ENCODE results near the gene UTF1.

DNA sequence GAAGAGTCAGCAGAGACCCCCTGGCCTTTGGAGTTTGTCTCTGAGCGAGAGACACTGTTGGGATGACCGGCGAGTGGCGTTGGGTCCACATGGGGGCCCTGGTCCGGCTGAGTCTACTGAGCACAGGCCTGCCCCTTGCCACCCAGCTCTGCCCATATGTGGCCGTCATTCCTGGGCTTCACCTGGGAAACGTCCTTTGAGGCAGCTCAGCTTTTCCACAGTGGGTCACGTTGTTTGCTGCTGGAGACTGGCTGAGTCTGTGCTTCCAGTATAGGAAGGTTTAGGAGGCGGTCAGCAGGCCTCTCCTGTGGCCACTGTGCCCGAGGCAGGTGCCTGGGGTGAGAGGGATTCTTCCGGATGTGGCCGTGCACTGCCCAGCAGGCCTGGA lies 29.6 kb downstream of the UTF1 start:
- TF ChIP-seq EZH2 (IDR thresholded peaks at IDR 0.05; ENCODE audit: borderline replicate concordance, insufficient read depth, low read depth, low read length, poor library complexity, severe bottlenecking), result no peak
- TF ChIP-seq, protein P1, sequence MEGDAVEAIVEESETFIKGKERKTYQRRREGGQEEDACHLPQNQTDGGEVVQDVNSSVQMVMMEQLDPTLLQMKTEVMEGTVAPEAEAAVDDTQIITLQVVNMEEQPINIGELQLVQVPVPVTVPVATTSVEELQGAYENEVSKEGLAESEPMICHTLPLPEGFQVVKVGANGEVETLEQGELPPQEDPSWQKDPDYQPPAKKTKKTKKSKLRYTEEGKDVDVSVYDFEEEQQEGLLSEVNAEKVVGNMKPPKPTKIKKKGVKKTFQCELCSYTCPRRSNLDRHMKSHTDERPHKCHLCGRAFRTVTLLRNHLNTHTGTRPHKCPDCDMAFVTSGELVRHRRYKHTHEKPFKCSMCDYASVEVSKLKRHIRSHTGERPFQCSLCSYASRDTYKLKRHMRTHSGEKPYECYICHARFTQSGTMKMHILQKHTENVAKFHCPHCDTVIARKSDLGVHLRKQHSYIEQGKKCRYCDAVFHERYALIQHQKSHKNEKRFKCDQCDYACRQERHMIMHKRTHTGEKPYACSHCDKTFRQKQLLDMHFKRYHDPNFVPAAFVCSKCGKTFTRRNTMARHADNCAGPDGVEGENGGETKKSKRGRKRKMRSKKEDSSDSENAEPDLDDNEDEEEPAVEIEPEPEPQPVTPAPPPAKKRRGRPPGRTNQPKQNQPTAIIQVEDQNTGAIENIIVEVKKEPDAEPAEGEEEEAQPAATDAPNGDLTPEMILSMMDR (IDR thresholded peaks at IDR 0.05), result no peak
